Fibroblast of lung (primary cell): ENCODE results near the gene SLC6A8. TPM values are rescaled to one million over a fixed set of nuclear protein-coding genes. Genes with fewer than 3 reads are reported as not detected.

Experiments
- DNase-seq, 2 donors: peaks; one replicate each; pipeline versions ENCODE4 v3.0.0 to v3.0.0-alpha.2; 2010; ENCODE audit warnings: low read depth in 2 of 2
- H2AFZ ChIP-seq: 2 replicates; pipeline ENCODE4 v1.5.1; 2012; ENCODE audit warnings: low read length, control low read depth, inconsistent platforms
- H3K27ac ChIP-seq: 2 replicates; pipeline ENCODE4 v1.5.1; 2011; ENCODE audit warnings: low read length, control low read depth; ENCODE audit not compliant: insufficient read depth
- H3K27me3 ChIP-seq: 2 replicates; pipeline ENCODE4 v1.5.1; 2011; ENCODE audit warnings: mild to moderate bottlenecking, low read length; ENCODE audit not compliant: control insufficient read depth, insufficient read depth
- H3K36me3 ChIP-seq: 2 replicates; pipeline ENCODE4 v1.5.1; 2011; ENCODE audit warnings: low read length; ENCODE audit not compliant: control insufficient read depth, insufficient read depth
- H3K4me1 ChIP-seq: 2 replicates; pipeline ENCODE4 v1.5.1; 2011; ENCODE audit warnings: low read length; ENCODE audit not compliant: control insufficient read depth, insufficient read depth; ENCODE audit errors: extremely low read depth
- H3K4me2 ChIP-seq: 2 replicates; pipeline ENCODE4 v1.5.1; 2011; ENCODE audit warnings: low read length, control low read depth; ENCODE audit not compliant: insufficient read depth; ENCODE audit errors: extremely low read depth
- H3K4me3 ChIP-seq, 4 experiments: fragments of 200-600 bp in 1 of 4; sonication (generic) in 1 of 4; replicated peaks in 1 of 4; 2 replicates each; pipeline ENCODE4 v1.5.1; 2011 to 2016; ENCODE audit warnings: low read length in 4 of 4, low read depth in 3 of 4, mild to moderate bottlenecking in 3 of 4, control low read depth in 2 of 4, inconsistent platforms in 1 of 4, mixed read lengths in 1 of 4; ENCODE audit not compliant: insufficient read depth in 1 of 4; ENCODE audit errors: control extremely low read depth in 1 of 4
- H3K79me2 ChIP-seq: 2 replicates; pipeline ENCODE4 v1.5.1; 2012; ENCODE audit warnings: mild to moderate bottlenecking, low read length, inconsistent platforms; ENCODE audit not compliant: control insufficient read depth, insufficient read depth
- H3K9ac ChIP-seq: 2 replicates; pipeline ENCODE4 v1.5.1; 2011; ENCODE audit warnings: mild to moderate bottlenecking, low read length, control low read depth; ENCODE audit not compliant: insufficient read depth
- H3K9me3 ChIP-seq: 2 replicates; pipeline ENCODE4 v1.5.1; 2012; ENCODE audit warnings: low read depth, low read length; ENCODE audit not compliant: control insufficient read depth, insufficient read depth
- H4K20me1 ChIP-seq: 2 replicates; pipeline ENCODE4 v1.5.1; 2011; ENCODE audit warnings: low read length; ENCODE audit not compliant: control insufficient read depth, insufficient read depth; ENCODE audit errors: extremely low read depth
- CTCF ChIP-seq, 2 donors: IDR thresholded peaks in 1 of 2; conservative IDR thresholded peaks in 1 of 2; 1 replicate in 1 of 2; 2 replicates in 1 of 2; pipeline ENCODE4 v1.5.1; 2011 to 2012; ENCODE audit warnings: low read length in 2 of 2, control low read depth in 1 of 2, inconsistent platforms in 1 of 2, low read depth in 1 of 2, mild to moderate bottlenecking in 1 of 2
- EZH2 ChIP-seq: IDR thresholded peaks from 2 replicates; pipeline ENCODE4 v1.5.1; 2012; ENCODE audit warnings: low read length, control low read depth, mild to moderate bottlenecking; ENCODE audit errors: missing control alignments
- polyA plus RNA-seq, 2 donors: library from polyadenylated mRNA; depleted of rRNA in 1 of 2; stranded (reverse) in 1 of 2; unstranded in 1 of 2; fragments of >200 nt; gene quantifications; 2 replicates each; pipeline ENCODE4 v1.2.1, GENCODE V29; 2011 to 2012; ENCODE audit warnings: missing spikeins in 1 of 2
- total RNA-seq: library from RNA; depleted of rRNA; stranded (reverse); fragments of >200 nt; gene quantifications from 2 replicates; pipeline ENCODE4 v1.2.1, GENCODE V29; 2014

Gene SLC6A8
- total and polyA plus RNA-seq, 2 donors (not counting 1 experiment from before 2014, with no cell fraction given): 7.7 to 11.1 TPM

DNA sequence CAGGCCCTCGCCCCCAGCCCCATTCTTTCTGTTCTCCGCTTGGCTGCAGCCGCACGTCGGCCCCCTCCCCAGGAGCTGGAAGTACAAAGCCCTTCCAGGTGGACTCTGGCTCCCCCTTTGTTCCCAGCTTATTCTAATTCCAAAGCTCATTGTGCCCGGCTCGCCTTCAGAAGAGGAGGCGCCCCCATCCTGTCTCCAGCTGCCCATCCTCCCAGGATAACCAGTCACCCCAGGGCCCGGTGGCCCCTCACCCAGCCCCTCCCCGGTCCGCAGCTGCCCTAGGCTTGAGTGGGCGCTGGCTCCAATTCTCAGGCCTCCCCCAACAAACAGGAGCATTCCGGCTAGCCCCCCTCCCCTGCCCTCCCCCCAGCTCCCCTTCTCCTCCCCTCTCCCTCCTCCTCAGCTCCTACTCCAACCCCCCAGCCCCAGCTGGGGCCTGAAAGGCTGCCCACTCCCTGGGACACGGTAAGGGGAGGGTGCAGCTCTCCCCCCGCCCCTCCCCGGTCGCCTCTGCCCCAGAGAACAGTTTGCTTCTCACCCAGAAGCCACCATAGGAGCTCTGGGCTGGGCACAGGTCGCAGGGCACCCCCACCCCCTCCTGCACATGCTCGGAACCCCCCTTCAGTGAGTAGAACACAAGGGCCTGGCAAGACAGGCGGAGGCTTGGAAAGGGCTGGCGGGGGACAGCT, 3.1 kb upstream of the SLC6A8 start:
- TF ChIP-seq CTCF (conservative IDR thresholded peaks at IDR 0.05 in 1 of 2, IDR thresholded peaks at IDR 0.05 in 1 of 2; ENCODE audit: low read depth in 1 of 2, low read length in 2 of 2): no peak
- TF ChIP-seq EZH2: no peak
- Histone ChIP-seq H2AFZ (no peak overlapping the region), H3K9ac (no peak overlapping the region), H3K27ac (no peak overlapping the region), H4K20me1 (no peaks in the 10 kb centered on the region), H3K4me3 (no peak overlapping the region), H3K79me2 (no peaks in the 10 kb centered on the region), H3K27me3 (no peaks in the 10 kb centered on the region), H3K4me2 (no peak overlapping the region), H3K9me3 (no peaks in the 10 kb centered on the region), H3K36me3 (no peaks in the 10 kb centered on the region), H3K4me1 (no peaks in the 10 kb centered on the region)
- no peak for DNase-seq

DNA sequence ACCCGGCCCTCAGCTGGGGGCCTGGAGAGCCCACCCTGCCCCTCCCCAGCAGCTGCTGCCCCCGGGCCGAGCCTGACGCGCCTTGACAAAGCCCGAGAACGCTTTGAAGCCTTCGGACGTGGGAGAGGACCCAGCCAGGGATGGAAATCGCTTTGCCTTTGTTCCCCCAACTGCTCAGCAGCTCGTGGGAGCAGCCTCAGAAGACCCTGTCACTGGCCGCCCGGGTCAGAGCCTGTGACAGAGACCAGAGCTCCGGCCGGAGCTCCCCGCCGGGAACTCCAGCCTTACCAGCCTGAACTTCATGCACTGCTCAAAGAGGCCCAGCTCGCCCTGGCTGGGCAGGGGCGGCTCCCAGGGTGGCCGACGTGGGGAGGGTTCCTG, 2.6 kb upstream of the SLC6A8 start:
- Histone ChIP-seq H3K36me3 (no peaks in the 10 kb centered on the region), H3K4me1 (no peaks in the 10 kb centered on the region), H2AFZ (no peak overlapping the region), H4K20me1 (no peaks in the 10 kb centered on the region), H3K4me3 (no peak overlapping the region), H3K79me2 (no peaks in the 10 kb centered on the region), H3K9ac (no peak overlapping the region), H3K27ac (no peak overlapping the region), H3K9me3 (no peaks in the 10 kb centered on the region), H3K27me3 (no peaks in the 10 kb centered on the region), H3K4me2 (no peak overlapping the region)
- no peak for DNase-seq
- TF ChIP-seq CTCF (conservative IDR thresholded peaks at IDR 0.05 in 1 of 2, IDR thresholded peaks at IDR 0.05 in 1 of 2; ENCODE audit: low read depth in 1 of 2, low read length in 2 of 2): no peak
- TF ChIP-seq EZH2: no peak

DNA sequence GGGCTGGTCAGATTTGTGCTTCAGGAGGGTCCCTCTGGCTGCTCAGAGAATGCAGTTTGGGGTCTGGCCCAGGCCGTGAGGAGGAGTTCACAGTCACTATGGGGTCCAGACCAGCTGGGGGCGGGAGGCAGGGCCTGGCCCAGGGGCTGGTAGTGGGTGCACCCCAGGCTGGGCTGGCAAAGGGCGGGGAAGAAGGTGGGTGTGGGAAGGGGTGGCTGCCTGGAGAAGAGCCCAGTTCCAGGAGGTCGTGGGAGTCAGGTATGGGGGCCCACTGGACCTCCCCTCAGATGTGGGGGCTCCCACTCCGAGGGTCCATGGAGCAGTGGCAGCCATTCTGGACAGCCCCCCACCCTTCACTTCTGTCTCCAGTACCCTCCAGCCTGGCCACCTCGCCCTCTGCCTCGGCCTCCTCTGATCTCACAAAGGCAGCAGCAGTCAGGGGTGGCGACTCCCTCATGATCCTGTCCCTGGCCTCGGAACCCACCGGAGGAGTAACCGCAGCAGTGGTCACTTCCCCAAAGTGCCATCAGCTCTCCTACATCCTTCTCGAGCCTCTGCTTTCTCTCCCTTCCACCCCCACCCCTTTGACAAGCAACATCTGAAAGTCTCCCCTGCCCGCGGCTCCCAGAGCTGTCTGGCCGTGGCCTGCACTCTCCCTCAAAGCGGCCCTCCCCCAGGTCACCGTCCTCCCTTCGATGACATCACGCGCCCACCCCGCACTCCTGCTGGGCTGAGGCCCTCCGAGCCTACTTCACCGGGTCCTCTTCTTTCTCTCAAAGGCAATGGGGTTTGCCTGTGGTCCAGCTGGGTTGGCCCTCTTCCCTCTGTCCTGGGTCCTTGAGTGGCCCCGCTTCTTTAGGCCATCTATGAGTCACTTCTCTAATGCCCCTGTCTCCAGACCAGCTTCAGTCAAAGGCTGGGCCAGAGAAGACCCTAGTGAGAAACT, 1.7 kb upstream of the SLC6A8 start:
- no peak overlapping the region for H3K9ac ChIP-seq
- no peaks in the 10 kb centered on the region for H4K20me1 ChIP-seq
- H3K79me2 ChIP-seq: no peaks in the 10 kb centered on the region
- no peak for TF ChIP-seq CTCF (conservative IDR thresholded peaks at IDR 0.05 in 1 of 2, IDR thresholded peaks at IDR 0.05 in 1 of 2; ENCODE audit: low read depth in 1 of 2, low read length in 2 of 2)
- no peak for TF ChIP-seq EZH2
- no peaks in the 10 kb centered on the region for H3K4me1 ChIP-seq
- no peak overlapping the region for H3K27ac ChIP-seq
- no peaks in the 10 kb centered on the region for H3K36me3 ChIP-seq
- no peak overlapping the region for H2AFZ ChIP-seq
- DNase-seq: no peak
- no peak overlapping the region for H3K4me2 ChIP-seq
- H3K27me3 ChIP-seq: no peaks in the 10 kb centered on the region
- no peaks in the 10 kb centered on the region for H3K9me3 ChIP-seq
- no peak overlapping the region for H3K4me3 ChIP-seq
